AG08395 (cell line): ENCODE results near the gene TMEM253.
A peak's percentile ranks its signal among the peaks of the same experiment; 100 is the strongest.

Source experiments
- DNase-seq: peaks from one replicate; pipeline ENCODE4 v3.0.0; 2012; ENCODE audit warnings: mixed read lengths, low spot score

Gene TMEM253

GRCh38 chr14:21105095-21105494, 4.2 kb downstream of the TMEM253 start:
- no peak for DNase-seq

- DNase-seq = no peak
Observed at GRCh38 chr14:21106176-21106497, 5.3 kb downstream of the TMEM253 start.

- DNase-seq = peak; percentile 80
Observed at GRCh38 chr14:21106498-21107282, 5.8 kb downstream of the TMEM253 start.

- no peak for DNase-seq
Observed at GRCh38 chr14:21107283-21107800, 6.5 kb downstream of the TMEM253 start.

- DNase-seq = no peak
Observed at GRCh38 chr14:21108791-21109190, 7.9 kb downstream of the TMEM253 start.

- no peak for DNase-seq
Observed at GRCh38 chr14:21109377-21110138, 8.7 kb downstream of the TMEM253 start.

GRCh38 chr14:21112255-21112654, 11.4 kb downstream of the TMEM253 start:
- DNase-seq = no peak

- no peak for DNase-seq
Observed at GRCh38 chr14:21113369-21113768, 12.5 kb downstream of the TMEM253 start.

- no peak for DNase-seq
Observed at GRCh38 chr14:21118933-21119332, 18.1 kb downstream of the TMEM253 start.

- no peak for DNase-seq
Observed at GRCh38 chr14:21120686-21121085, 19.8 kb downstream of the TMEM253 start.

- DNase-seq = no peak
Observed at GRCh38 chr14:21121122-21121521, 20.3 kb downstream of the TMEM253 start.

- no peak for DNase-seq
Observed at GRCh38 chr14:21123429-21123828, 22.6 kb downstream of the TMEM253 start.

- DNase-seq = no peak
Observed at GRCh38 chr14:21133901-21134300, 33.0 kb downstream of the TMEM253 start.

- peak; percentile 44 for DNase-seq
Observed at GRCh38 chr14:21136024-21136423, 35.2 kb downstream of the TMEM253 start.

- DNase-seq = no peak
Observed at GRCh38 chr14:21142357-21142756, 41.5 kb downstream of the TMEM253 start.

- DNase-seq = no peak
Observed at GRCh38 chr14:21145437-21145836, 44.6 kb downstream of the TMEM253 start.

GRCh38 chr14:21149641-21150367, 48.9 kb downstream of the TMEM253 start:
- no peak for DNase-seq
